Endometrium (tissue), 2 donors: ENCODE data around the gene GM2A.

Experiments used
- FAIRE-seq: peaks from 2 replicates; lab custom pipeline; 2012; peaks lifted over from hg19 to GRCh38; lab: Jason Lieb, UNC
- donor health status: control.
- donor health status: control.

Gene GM2A

DNA sequence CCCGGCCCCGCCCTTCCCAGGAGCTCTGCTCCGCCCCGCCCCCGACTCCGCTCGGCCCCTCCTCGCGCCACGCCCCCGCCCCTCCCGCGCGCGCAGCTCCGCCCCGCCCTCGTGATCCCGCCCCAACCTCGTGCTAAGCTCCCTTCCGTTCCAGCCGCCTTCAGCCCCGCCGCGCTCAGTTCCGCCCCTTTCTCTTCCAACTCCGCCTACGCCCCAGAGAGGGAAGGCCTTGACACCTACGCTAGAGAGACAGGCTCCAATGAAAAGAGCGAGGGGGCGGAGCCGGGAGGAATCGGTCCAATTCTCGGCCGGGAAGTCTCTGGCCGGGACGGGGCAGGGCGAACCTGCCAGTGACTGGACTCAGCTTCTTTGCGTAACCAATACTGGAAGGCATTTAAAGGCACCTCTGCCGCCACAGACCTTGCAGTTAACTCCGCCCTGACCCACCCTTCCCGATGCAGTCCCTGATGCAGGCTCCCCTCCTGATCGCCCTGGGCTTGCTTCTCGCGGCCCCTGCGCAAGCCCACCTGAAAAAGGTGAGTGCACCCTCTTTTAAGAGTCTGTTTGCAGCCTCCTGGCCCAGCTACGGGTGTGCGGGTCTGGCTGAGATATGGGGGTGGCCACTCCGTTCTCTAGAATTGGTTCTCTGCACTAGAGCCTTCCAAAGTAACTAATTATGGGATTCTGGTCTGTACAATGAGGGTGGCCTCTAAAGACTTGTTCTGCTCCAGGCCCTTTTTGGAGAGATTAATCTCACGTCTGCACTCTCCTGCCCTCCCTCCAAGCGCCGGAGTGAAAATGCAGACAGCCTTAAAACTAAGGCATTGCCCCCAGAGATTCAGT lies at the start of gene GM2A:
TSS of gene GM2A (plus strand) at position 424 of the 843 bp plus-strand sequence. CDS start at position 456, 32 bp downstream.
- FAIRE-seq: peak; percentile 96

DNA sequence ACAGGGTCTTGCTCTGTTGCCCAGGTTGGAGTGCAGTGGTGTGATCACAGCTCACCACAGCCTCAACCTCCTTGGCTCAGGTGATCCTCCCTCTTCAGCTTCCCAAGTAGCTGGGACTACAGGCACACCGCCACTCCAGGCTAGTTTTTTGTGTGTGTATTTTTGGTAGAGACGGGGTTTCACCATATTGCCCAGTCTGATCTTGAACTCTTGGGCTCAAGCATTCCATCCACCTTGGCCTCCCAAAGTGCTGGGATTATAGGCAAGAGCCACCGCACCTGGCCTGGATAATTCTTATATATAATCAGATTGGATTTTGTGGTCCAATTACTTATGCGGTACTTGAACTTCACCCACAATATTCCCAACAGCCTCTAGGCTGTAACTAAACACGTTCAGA lies 48.9 kb upstream of the GM2A start:
- FAIRE-seq: no peak

DNA sequence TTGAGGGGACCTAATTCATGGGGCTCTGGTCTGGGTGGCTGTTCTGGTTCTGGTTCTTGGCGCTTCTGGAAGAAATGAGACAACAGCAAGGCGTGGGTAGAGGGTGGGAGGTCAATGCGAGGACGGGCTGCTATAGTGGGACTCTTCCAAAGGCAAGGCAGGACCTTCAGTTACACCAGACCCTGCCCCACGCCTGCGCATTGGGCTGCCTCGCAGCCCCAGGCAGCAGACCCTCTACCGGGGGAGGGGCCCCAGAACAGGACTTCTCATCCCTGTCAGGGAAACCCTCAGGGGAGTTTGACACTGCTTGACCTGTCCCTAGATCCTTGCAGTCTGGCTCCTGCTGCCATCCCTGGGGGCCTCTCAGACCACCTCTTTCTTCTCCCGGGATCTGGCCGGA lies 47.6 kb upstream of the GM2A start:
- no peak for FAIRE-seq

DNA sequence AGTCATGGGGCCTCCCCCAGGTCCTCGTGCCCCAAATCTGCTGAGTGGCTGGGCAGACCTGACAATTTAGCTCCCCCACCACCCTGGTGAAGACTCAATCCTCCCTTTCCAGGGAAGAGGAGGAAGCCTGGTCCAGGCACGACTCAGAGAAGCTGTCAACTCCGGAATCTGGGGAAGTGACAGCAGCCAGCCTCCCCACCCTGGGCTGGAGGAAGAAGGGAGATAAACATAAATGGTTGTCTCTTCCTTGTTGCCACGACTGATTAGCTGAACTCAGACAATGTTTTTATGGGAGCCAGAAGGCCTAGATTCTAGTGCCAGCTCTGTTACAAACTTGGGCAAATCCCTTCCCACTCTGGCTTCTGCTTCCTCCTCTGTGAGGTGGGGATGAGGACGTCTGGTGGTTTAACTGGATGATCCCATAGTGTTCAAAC lies 44.5 kb upstream of the GM2A start:
- FAIRE-seq: no peak

DNA sequence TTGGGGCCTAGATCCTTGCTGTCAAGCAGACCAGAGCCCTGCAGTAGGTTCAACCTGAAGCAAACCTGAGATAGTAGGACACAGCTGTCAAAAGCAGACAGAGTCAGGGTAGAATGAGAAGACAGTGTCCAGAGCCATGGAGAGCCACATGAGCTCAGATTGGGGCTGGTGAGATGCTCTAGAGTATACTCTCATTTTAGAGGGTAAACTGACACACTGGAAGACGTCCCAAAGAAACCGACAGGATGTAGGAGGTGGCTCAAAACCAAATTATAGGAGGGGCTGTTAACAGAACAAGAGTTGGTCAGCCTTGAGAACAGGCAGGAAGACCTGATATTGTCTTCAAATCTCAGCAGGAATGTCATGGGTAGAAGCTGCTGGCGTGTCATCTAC lies 40.6 kb upstream of the GM2A start:
- FAIRE-seq: no peak

DNA sequence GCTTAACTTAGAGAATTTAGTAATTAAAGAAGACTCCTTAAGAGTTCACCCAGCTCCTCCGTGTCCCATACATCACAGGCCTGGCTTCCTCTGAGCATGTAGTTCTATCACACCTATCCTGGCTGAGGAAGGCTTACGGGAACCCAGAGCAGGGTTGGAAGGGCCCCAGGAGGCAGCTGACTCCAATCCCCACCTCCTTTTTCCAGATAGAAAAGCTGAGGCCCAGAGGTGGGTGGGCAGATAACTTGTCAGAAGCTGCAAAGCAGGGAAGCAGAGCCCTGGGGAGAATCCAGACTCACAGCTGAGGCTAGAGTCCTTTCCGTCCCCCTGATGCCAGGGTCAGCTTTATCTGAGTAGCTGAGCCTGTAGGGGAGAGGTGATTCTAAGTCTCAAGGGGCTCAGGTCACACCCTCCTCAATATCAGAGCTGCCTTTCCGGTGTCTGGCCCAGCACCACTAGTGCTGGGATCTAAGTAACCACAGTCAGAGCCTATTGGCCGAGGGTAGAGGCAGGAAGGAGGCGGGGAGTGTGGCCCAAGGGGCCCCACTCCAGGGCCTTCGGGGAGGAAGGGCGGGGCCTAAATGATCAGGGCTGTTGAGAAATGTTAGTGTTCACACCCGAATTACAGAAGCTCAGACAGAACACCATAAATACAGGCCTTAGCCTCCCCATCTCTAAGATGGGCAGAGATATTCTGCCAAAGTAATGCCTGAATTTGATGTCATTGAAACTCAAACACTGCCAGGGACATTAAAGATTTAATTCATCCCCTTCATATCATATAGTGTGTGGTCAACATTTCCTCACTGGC lies 39.0 kb upstream of the GM2A start:
- FAIRE-seq: no peak

DNA sequence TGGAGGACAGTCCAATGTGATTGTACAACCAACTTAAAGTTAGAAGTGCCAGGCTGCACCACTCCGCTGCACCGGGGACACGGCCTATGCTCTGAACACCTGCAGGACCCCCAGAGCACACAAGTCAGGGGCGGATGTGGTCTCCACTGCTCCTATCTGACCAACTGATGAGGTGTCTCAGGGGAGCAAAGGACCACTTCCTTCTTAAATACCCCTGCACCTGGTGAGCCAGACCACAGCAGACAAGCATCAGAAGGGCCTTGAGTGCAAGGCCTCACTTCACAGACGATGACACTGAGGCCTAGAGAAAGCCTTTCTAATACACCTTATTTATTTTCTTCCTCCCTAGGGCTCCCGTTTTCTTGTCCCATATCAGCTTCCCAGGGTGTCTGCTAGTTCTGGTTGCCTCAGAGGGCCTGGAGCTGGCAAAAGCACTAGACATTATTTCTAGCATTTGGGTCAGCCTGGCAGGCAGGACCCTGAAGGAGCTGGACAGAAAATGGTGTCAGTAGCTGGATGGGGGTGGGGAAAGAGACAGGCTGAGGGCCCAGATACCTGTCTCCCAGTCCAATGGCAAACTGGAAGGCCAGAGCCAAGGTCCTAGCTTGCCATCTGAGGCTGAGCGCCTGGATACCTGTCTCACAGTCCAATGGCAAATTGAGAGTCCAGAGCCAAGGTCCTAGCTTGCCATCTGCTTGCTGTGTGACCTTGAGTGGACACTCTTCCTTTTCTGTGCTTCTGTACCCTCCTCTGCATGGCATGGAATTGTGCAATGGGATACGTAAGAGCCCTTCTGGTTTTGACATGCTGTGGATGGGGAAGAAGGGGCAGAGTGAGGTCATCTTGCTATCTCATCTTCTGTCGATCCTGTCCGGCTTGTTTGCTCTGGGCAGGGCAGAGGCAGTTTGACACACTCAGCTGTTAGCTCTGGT lies 38.1 kb upstream of the GM2A start:
- no peak for FAIRE-seq

DNA sequence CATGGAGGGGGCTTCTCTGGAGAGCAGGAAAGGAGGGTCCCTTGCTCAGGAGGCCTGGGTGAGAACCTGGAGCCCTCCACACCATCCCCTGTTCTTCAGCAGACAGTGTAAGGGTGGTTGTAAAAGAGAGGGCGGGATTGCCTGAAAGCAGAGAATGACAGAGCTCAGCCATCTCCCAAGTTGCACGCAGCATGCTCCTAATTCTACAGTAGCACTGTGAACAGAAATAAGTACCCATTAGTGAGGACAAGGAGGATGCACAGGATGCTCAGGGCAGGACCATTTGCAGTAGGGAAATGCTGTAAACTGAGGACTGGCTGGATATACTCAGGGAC lies 37.5 kb upstream of the GM2A start:
- FAIRE-seq: no peak

DNA sequence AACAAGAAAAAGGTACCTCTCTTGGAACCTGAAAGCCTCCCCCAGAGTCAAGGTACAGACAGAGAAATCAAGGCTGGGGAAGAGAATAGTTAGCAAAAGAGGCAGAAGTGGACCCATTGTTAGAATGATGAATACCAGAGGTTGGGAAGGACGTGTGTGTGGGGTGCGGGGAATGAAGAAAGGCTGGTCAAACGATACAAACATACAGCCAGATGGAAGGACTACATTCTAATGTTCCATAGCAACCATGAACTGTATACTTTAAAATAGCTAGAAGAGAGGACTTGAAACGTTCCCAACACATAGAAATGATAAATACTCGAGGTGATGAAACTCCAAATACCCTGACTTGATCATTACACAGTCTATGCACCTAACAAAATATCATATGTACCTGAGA lies 36.2 kb upstream of the GM2A start:
- FAIRE-seq: no peak

DNA sequence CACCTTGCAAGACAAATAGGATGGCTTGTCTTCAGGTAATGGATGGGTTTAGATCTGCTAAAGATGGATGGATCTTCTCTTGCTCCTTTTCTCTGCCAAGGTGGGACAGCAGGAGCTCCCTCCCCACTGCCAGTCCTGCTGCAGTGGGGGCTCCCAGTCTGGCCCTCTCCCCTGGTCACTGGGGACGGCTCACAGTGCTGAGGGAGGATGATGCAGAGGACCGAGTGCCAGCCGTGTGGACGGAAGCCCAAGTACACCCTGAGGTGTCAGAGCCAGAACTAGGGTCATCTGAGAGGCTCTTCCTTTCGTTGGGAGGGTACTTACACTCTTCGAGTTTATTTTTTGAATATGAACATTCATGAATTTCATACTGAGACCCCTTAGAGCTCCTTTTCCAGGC lies 34.8 kb upstream of the GM2A start:
- no peak for FAIRE-seq

DNA sequence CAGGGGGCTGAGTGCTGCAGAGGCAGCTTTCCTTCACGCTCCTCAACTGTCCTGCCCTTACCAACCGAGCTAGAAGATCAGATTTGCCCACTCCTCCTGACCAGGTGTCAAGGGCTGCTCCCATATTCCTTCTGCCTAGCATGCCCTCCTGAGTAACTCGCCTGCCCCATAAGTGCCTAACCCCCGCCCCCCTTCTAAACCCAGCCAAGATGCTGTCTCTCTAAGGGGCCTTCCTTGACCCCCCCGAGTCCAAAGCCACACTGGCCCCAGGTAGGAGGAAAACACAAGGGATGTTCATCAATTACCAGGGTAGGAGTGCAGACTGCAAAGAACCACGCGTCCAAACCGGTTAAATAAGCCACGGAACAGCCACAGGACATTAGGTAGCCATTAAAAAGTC lies 33.8 kb upstream of the GM2A start:
- no peak for FAIRE-seq

DNA sequence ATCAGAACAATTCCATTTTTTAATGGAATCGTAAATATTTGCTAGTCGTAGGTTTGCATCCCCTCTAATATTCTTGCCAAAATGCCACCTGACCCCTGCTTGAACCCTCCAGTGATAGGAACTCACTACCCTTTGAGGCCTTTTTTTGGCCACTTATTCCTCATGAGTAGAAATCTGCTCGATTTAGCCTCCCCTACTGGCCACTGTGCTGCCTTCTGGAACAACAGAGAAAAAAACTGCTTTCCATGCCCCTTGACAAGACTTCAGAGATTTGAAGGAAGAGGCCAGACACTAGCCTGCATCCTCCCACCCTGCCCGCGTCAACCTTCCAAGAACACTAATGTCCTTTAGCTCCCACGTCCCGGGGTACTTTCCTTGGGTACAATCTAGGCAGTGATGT lies 33.2 kb upstream of the GM2A start:
- FAIRE-seq: no peak

DNA sequence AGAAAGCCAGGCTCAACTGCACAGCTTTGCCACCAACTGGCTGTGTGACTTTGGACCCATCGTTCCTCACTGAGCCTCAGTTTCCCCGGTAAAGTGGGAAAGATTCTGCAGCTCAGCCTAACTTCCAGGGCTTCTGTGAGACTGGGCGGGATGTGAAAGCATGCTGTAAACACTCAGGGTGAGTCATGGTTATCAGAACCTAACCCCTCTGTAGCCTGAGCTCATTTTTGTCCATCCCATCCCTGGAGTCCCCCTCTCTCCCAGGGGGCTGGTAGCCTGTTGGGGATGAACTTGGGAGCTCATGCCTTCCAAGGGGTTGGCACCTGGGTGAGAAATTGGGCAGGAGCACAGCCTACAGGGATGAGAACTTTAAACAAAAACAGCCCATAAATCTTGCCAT lies 31.4 kb upstream of the GM2A start:
- FAIRE-seq: no peak

DNA sequence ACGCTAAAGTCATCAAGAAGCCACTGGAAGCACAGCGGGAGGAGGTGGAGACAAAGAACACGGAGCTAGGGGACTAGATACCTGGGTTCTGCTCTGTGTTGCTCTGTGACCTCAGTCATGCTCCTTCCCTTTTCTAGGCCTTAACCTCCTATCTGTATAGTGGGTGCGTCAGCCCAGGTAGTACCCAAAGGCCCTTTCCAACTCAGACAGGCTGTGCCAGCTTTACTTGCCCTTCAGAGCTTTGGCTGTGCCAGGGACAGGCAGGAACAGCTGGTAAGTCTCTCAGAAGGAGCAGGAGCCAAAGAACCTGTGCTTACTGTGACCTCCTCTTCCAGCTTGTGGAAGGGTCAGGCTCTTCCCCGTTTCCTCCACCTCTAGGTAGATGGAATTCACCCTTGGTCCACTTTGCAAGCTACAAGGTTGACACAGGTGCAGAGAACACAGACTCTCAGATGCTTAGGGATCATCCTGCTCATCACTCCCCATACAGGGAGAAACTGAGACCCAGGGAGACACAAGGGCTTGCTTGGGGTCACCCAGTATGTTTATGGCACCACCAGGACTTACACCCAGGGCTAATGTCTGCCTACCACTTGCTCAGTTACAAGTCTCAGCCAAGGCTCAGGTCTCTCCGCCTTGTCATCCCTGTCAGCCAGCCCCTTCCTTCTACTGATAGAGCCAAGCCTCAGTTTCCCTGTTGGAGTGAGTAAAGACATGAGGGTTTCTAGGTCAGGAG lies 30.8 kb upstream of the GM2A start:
- FAIRE-seq: no peak

DNA sequence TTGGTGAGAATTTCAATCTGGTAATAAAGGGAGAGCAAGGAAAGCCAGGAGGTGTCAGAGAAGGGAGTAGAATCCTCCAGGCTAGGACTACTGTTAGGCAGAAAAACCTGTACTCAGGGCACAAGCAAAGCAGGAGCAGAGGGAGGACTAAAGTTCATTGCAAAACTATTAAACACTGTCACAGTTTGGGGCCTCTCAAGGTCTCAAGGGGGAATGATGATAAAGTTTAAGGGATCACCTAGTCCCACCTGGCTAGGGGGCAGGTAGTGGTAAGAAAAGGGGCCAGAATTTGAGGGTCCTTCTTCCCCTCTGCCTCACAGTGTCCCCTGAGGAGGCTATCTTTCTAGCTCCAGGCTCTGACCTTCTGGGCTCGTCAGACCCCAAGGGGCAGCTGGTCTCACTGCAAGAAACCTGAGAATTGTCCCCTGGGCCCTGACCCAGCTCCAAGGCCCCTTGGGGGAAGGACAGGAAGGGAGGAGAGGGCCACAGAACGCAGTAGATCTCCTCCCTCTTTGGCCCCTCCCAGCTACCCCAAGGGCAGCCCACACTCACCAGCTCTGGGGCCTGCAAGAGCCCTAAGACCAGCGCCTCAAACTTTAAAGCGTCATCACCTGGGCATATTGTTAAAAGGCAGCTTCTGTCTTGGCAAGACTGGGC lies 30.1 kb upstream of the GM2A start:
- no peak for FAIRE-seq

DNA sequence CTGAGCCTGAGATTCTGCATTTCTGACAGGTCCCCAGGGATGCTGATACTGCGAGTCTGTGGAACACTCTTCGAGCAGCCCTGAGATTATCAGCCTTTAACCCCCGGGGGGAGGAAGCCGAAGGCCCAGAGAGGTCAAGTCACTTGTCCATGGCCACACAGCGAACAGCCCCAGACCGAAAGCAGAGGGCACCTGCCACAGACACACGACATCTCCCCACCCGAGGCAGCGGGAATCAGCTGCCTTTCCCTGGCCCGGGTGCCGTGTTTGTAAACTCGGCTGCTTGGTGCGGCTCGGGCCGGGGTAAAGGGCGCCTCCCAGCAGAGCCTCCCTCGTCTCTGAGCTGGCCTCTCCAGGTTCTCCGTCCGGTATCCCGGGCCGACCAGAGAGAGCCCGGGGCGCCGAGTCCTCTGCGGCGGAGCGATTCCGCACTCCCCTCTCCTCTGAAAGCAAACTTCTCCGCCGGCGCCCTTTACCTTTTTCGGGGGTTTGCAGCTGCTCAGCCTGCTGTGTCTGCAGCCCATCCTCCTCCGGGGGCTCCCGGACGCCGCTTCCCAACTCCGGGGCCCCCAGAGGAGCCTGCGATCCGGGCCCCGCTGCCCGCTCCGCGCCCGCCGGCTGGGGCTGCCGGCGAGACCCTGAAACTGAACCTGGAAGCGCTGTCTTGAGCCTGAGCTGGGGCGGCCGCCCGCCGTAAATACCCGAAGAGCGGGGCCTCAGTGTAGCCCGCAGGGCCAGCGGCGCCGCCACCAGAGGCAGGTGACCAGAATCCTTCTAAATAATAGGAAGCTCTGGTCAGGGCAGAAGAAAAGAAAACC lies 29.3 kb upstream of the GM2A start, which contains the start of gene CCDC69:
TSS of gene CCDC69 (minus strand) at position 646 of the 818 bp plus-strand sequence. CDS start at position 524, 122 bp downstream.
- FAIRE-seq: no peak

DNA sequence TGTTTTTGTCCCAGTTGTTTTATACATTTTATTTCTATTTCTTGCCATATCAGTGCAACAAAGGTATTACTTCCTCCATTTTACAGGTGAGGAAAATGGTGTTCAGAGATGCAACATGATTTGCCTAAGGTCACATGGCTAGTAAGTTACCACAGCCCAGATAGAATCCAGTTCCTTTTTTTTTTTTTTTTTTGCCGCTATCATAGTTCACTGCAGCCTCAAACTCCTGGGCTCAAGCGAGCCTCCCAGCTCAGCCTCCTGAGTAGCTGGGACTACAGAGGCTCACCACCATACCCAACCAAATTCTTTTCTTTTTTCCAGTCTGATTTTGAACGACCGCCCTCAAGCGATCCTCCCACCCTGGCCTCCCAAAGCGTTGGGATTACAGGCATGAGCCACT lies 28.6 kb upstream of the GM2A start:
- no peak for FAIRE-seq

DNA sequence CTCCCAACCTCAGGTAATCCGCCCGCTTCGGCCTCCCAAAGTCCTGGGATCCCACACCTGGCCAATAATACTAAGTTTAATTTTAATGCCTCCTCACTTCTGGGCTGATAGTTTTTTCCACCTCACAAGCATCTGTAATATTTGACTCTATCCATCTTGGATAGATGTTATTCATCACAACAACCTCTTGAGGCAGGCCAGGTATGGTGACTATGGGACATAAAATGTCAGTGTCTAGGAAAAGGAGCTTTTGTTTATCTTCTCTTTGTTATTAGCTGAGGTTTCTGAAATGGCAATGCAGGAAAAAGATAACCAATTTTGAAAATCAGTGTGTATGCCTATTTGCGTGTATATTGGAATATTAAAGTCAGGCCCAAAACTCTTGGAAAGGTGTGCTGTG lies 27.9 kb upstream of the GM2A start:
- no peak for FAIRE-seq

DNA sequence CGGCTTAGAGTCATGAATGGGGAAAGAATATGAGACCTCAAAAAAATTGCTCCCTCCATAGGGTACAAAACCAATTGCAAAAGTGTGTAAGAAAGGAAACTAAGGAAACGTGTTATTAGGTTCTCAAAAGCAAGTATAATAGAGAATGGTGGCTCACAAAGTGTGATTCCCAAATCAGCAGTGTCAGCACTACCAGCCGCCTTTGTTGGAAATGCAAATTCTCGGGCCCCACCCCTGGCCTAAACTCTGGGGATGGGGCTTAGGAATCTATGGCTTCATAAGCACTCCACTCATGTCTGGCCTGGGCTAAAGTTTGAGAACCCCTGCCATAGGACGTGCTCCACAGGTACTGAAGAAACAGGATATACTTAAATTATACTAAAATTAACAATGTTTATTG lies 27.5 kb upstream of the GM2A start:
- FAIRE-seq: no peak

DNA sequence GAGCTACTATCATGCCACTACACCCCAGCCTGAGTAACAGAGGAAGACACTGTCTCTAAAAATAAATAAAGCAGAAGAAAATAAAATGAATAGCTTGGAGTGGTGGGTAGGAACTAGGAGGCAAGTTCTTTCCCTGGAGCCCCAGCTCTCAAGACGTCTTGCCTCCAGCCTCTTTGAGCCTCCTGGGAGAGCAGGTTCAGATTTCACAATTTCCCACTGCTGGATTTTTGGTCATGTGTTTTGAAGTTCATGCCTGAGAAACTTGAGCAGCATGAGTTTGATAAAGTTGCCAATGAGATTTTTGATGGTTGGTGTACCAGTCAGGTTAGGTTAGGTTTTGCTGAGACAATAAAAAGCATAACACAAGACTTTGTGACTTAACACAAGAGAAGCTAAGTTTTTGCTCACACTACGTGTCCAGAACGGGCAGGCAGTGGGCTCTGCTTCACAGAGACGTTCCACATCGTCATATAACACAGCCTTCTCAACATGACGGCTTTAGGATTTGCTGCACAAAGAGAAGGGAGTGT lies 25.0 kb upstream of the GM2A start:
- FAIRE-seq: no peak
